ENCODE measurements around the gene CTDP1. TPM values are rescaled to one million over a fixed set of nuclear protein-coding genes. Genes with fewer than 3 reads are reported as not detected.

The CTDP1 gene
- total and polyA plus RNA-seq, 9 of the 15 experiments (the other 6 are each of a cell fraction or from before 2014, with no cell fraction given), result 0.07 to 19.2 (median 4.0) TPM

GRCh38 chr18:79707239-79707638 lies 27.6 kb downstream of the CTDP1 start (continued):
- TF ChIP-seq SIX5 (IDR thresholded peaks at IDR 0.05; ENCODE audit: borderline replicate concordance in 1 of 2, insufficient read depth in 1 of 2, low read depth in 1 of 2, low read length in 2 of 2) (no peak), ZNF445 (CRISPR knock-in tag; IDR thresholded peaks at IDR 0.05; ENCODE audit: low read depth) (no peak), ZNF12 (CRISPR knock-in tag; IDR thresholded peaks at IDR 0.05) (no peak)

- no peak overlapping the region for H2AFZ ChIP-seq (ENCODE audit: low read depth, low read length)
- H3K36me3 ChIP-seq (ENCODE audit: control insufficient read depth, insufficient read depth, low read length), result peaks cover 32% of the 10 kb centered on the region; the same call in 2 of the 3 replicates
- H3K4me1 ChIP-seq (replicated peaks in 1 of 2; ENCODE audit: control insufficient read depth in 2 of 2, insufficient read depth in 2 of 2, low read length in 2 of 2), result no peaks in the 10 kb centered on the region
- WGBS (ENCODE audit: insufficient coverage, low coverage, missing lambda C conversion rate), result 94% methylated on average over 10 of the region's 15 CpGs
- POLR2A ChIA-PET, result interaction anchor here (0.9 kb wide), 1 partner anchor 60 kb away, joined by 3 read pairs; no protein-coding TSS in a partner anchor
- no peak overlapping the region for H3K4me2 ChIP-seq (ENCODE audit: insufficient read depth, low read length)
- H3K27me3 ChIP-seq (ENCODE audit: control insufficient read depth in 2 of 2, insufficient read depth in 2 of 2, low read length in 2 of 2), result no peaks in the 10 kb centered on the region
- in situ Hi-C loops (cut with MboI) (no loop called here), intact Hi-C loops (cut with micrococcal nuclease) (no loop called here)
- CTCF ChIA-PET (ENCODE audit: low intra/inter-chr PET ratio), result no interaction called here
- no TSS peak for BruUV-seq (replicated peaks)
- H3K79me2 ChIP-seq (ENCODE audit: control insufficient read depth, insufficient read depth, low read length), result no peaks in the 10 kb centered on the region
- H3K9me1 ChIP-seq (ENCODE audit: control insufficient read depth, insufficient read depth, low read length), result no peaks in the 10 kb centered on the region
- FAIRE-seq, result no peak
- H3K4me3 ChIP-seq, result no peak overlapping the region
- no peak for DNase-seq (ENCODE audit: extremely low read depth in 1 of 4, low spot score in 3 of 4)
- no peak overlapping the region for H3K27ac ChIP-seq (ENCODE audit: extremely low read depth, low read depth, low read length)
- ATAC-seq, result no peak
- H3K9me3 ChIP-seq (replicated peaks; ENCODE audit: control insufficient read depth, insufficient read depth, low read depth, low read length), result no peaks in the 10 kb centered on the region
- no peak overlapping the region for H3K9ac ChIP-seq (ENCODE audit: insufficient read depth in 1 of 2, low read depth in 2 of 2, low read length in 2 of 2)
- H4K20me1 ChIP-seq (replicated peaks; ENCODE audit: control insufficient read depth, insufficient read depth, low read length), result no peaks in the 10 kb centered on the region
- TF ChIP-seq NCOR1 (IDR thresholded peaks at IDR 0.05) (no peak), ZNF318 (IDR thresholded peaks at IDR 0.05; ENCODE audit: borderline replicate concordance in 1 of 2, low read depth in 1 of 2) (no peak), BCLAF1 (IDR thresholded peaks at IDR 0.05; ENCODE audit: borderline replicate concordance in 1 of 2, control insufficient read depth in 1 of 2, low read depth in 2 of 2, low read length in 1 of 2) (no peak), DMBX1 (CRISPR knock-in tag; IDR thresholded peaks at IDR 0.05; ENCODE audit: borderline replicate concordance) (no peak)
Observed at GRCh38 chr18:79707671-79708070, 28.1 kb downstream of the CTDP1 start.
